HG02852 (cell line): Measurements from ENCODE around the gene SEC14L6.
"Not testable (repeated sequence)": the region's sequence is repeated elsewhere in the genome, so short reads cannot be mapped to it uniquely, and the experiment has no call there.

Experiments
- ATAC-seq: cut with Tn5 transposase; IDR thresholded peaks from one replicate; pipeline ENCODE4 v1.9.1; 2021; ENCODE audit warnings: mild to moderate bottlenecking, moderate library complexity; ENCODE audit not compliant: unreplicated experiment

The SEC14L6 gene

DNA sequence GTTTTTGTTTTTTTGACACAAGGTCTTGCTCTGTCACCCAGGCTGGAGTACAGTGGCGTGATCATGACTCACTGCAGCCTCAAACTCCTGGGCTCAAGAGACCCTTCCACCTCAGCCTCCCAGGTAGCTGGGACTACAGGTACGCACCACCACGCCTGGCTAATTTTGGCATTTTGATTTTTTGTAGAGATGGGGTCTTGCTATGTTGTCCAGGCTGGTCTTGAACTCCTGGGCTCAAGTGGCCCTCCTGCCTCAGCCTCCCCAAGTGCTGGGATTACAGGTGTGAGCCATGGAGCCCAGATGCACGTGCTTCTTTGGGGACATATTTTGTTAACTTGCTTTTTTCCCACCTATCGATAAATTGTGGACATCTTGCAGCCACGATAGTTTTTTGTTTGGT lies 20.7 kb upstream of the SEC14L6 start:
- ATAC-seq: not testable (repeated sequence)

DNA sequence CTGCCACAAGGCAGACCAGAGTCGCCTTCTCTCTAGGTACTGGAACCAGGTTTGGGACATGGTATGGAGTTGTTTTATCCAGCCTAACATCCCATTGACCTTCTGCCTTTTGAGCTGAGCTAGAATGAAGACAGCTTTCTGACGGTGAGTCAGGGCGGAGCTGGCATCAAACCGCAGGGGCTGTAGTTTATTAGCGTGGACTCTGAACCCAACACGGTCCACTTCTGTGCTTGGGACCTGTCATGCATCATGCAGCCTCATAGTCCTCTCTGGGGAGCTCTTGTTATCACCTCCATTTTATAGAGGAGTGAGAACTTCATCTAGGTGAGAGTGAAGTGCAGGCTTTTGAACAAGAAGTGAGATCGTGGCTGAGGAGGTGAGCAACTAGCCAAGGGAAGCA lies 19.6 kb upstream of the SEC14L6 start:
- no peak for ATAC-seq

DNA sequence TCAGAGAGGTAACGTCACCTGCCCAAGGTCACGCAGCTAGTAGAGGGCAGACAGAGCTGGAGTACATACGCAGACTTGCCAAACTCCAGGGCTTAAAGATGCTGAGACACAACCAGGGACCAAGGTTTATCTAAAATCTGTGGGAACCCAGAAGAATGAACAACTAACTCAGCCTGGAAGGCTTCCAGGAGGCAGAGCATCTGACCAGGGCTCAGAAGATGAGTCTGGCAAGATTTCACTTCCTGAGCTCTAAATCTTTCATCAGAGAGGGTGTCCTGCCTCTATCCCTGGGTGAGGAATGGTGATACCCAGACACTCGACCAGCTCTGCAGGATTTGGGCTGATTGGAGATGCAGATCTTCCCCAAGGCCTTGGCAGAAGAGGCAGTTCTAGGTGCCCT lies 18.8 kb upstream of the SEC14L6 start:
- ATAC-seq: no peak

DNA sequence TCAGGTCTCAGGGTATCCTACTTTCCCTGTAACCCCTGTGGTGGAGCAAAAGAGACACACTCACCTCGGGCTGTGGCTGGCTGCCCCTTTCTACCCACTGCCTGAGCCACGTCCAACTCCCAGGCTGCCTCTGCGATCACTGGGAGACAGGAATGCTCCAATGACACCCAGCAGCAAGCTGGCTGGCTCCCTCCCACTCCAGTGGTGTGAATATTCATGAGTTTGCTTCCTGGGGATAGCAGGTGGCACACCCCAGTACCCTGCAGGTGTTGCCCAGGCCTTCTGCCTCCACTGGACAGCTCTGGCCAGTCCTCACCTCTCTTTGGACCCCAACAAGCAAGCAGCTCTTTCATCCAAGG lies 18.2 kb upstream of the SEC14L6 start:
- no peak for ATAC-seq

DNA sequence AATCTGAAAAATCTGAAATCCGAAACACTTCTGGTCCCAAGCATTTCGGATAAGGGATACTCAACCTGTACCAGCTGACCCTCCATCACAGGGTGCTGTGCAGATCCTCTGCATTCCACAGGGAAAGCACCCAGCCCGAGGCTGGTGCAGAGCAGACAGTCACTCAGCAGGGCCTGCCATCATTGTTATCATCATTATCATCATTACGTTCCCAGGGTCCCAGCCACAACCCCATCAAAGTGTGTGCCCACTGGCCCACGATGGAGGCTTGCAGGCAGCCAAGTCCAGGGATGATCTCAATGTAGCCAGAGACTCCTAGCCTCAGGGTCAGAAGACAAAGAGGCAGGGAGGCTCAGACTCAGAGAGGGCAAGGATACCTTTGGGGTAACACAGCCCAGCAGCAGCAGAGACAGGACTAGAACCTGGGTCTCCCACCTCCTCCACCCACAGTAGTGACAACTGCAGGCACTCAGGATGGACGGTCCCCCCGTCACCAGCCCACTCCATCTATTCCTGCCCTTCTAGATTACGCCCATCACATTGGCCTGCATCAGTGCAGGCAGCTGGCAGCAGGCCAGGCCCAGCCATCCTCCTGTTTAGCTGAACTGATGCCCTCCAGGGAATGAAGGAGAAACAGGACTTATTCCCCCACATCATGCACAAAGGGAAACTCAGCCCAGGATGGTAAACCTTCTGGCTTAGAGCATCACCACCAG lies 17.7 kb upstream of the SEC14L6 start:
- no peak for ATAC-seq

DNA sequence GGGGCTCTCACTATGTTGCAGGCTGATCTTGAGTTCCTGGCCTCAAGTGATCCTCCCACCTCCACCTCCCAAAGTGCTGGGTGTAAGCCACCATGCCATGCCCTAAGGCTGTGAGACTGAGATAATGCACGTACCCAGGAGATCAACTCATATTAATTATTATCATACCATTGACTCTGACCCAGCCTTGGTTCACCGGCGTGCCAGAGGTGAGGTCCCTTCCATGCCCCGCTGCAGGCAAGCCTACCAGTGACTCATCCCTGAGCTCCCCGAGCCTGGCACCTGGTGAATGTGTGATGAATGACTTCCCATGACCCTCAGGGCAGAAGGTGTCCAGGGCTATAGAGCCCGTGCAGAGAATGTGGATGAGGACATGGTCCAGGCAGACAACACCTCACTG lies 15.8 kb upstream of the SEC14L6 start:
- ATAC-seq: no peak

DNA sequence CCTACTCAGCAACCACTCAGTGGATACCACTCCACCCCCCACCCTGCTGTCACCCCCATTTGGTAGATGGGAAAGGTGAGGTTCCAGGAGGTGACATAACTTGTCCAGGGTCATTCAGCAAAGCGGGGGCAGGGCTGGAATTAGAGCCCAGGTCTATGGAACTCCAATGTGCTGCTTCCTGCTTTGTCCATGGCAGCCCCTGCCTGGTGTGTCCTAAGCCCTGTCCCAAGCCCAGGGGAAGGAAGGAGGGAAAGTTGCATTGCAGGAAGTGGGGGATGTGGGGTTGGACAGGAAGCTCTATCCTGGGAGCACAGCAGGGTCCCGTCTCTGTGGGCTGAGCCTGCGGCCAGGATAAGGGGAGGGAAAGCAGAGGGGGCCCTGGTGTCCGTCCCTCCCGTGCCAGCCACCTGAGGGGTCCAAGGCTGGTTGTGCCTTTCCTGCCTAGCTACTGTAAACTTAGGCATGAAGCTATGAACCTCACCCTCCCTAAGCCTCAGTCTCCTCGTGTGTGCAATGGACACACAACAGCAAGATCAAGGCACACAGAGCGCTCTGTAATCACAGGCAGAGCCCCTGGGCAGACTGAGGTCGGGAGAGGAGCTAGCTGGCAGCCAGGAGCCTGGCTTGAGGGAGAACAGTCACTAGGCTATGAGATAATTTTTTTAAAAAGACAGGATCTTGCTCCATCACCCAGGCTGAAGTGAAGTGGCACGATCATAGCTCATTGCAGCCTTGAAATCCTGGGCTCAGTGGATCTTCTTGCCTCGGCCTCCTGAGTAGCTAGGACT lies 15.1 kb upstream of the SEC14L6 start:
- ATAC-seq: no peak

DNA sequence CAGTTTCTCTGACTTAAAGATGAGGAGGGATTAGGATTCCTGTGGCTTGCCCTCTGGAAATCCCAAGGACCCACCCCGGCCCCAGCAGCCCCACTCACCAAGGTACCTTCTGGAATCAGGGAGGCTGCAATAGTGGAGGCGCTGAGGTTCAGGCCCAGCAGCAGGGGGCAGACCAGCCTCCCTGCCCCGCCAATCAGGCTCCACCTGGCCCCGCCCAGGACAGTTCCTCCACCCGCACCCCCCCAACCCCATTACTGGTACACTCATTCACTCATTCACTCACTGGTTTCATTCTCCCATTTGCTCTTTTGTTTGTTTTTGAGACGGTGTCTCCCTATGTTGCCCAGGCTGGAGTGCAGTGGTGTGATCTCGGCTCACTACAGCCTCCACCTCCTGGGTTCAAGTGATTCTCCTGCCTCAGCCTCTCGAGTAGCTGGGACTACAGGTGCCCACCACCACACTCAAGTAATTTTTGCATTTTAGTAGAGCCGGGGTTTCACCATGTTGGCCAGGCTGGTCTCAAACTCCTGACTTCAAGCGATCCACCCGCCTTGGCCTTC lies 14.2 kb upstream of the SEC14L6 start:
- not testable (repeated sequence) for ATAC-seq

DNA sequence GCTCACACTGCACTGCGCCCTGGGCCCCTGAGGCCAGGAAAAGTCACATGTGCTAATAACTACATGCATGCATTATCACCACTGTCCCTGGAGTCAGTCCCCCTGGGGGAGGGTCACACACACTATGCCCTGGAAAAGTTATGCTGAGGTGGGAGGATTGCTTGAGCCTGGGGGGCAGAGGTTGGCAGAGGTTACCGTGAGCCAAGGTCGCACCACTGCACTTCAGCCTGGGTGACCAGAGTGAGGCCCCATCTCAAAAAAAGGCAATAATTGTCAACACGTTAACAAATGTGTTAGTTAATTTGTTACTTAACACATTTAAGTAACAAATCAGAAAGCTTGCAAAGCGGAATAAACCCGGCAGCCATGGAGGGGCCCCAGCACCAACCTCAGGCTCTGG lies 13.3 kb upstream of the SEC14L6 start:
- no peak for ATAC-seq

DNA sequence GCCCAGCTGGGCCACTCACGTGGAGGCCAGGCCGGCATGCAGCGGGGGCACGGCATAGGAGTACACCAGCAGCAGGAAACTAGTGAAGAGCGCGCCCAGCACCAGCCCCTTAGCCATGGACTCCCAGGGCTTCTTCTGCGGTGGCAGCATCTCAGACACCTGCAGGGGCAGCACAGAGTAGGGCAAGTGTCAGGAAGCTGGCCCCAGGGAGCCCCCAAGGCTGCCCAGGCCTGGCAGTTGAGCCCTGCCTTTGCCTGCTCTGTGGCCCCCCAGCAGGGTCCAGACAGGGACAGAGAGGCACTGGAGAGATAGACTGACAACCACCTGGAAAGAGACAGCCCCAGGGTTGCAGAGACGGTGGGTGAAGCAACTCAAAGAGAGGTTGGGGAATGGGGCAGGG lies 10.7 kb upstream of the SEC14L6 start:
- no peak for ATAC-seq

DNA sequence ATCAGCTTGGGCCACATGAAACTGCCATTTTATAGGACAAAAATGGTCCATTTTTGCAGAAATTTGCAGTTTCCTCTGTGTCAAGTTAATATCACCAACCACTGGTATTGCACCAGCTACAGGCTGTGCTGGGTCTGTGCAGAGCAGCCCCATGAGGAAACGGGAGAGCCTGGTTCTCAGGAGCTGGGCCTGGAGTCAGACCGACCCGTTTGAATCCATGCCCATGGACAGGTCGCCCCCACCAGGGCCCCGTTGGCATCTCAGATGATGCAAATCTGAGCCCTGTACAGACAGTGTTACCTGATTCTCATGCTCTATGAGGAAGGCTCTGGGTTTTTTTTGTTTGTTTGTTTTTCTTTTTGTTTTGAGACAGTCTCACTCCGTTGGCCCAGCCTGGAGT lies 9.8 kb upstream of the SEC14L6 start:
- no peak for ATAC-seq

DNA sequence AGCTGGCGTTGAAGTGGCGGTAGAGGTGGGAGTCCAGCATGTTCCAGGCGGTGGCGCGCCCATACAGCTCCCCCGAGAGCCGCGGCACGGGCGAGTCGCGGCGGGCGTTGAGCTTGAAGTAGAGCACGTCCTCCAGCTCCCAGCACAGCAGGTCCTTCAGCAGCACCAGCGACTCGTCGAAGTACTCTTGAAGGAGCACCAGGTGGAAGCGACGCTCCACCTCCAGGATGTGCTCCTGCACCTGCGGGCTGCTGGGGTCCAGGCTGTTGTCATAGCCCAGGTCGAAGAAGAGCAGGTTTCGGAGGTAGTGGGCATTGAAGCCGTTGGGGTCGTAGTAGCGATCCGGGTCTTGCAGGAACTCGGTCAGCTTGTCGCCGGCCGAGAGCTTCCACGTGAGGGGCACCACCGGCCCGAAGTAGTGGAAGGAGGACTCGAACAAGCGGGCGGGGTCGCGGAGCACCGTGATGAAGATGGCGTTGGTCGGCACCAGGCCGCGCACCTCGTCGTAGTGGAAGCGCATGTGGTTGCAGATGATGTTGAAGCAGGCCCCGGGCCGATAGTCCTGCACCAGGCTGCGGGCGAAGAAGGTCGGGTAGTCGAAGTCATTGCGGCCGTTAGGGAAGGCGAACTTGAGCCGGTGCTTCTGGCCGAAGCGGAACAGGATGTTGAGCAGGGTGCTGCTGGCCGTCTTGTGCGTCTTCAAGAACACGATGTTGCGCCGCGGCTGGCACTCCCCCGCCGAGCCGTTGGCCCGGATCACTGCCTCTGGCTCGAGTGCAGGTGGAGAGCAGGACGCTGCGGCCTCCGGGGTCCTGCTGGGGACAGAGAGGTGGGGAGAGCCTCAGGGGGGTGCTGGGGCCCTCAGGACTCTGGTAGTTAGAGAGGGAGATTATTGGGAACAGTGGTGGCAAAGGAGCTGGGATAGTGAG lies 9.0 kb upstream of the SEC14L6 start:
- no peak for ATAC-seq

DNA sequence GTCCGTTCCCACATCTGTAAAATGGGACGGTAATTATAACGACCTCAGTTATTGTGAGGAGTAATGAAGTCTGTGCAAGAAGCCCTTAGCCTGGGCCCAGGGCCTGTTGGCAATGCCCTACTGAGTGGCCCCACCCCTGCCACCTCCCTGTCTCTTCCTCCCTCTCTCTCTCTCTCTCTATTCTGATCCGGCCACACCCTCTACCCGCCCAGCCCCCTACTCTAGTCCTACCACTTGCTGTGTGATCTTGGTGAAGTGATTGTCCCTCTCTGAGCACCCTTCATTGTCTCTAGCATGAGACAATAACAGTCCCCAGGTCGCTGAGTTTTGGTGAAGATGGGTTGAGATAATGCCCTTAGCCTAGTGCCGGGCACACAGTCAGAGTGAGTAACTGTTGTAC lies 7.4 kb upstream of the SEC14L6 start:
- no peak for ATAC-seq

DNA sequence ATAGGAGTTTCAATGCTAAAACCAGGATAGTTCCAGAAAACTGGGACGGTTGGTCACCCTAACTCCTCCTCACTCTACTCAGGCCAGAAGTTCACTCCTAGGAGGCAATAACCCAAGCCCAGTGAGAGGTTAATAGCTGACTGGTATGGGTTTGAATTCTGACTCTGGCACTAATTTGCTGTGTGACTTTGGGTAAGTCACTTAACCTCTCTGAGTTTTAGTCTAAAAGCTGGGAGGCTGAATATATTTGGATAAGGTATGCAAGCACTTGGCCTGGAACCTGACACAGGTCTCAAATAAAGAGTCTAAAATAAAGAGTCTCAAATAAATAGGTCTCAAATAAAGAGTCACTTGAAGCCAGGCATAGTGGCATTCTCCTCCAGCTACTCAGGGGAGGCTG lies 6.2 kb upstream of the SEC14L6 start:
- ATAC-seq: no peak

DNA sequence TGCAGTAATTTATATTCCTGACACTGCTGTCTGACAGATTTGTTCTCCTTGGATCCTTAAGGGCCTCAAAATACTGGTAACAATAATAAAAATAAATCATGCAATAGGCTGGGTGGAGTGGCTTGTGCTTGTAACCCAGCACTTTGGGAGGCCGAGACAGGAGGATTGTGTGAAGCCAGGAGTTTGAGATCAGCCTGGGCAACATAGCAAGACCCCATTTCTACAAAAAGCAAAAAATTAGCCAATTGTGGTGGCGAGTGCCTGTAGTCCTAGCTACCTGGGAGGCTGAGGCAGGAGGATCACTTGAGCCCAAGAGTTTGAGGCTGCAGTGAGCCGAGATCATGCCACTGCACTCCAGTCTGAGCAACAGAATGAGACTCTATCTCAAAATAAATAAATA lies 5.3 kb upstream of the SEC14L6 start:
- ATAC-seq: not testable (repeated sequence)

DNA sequence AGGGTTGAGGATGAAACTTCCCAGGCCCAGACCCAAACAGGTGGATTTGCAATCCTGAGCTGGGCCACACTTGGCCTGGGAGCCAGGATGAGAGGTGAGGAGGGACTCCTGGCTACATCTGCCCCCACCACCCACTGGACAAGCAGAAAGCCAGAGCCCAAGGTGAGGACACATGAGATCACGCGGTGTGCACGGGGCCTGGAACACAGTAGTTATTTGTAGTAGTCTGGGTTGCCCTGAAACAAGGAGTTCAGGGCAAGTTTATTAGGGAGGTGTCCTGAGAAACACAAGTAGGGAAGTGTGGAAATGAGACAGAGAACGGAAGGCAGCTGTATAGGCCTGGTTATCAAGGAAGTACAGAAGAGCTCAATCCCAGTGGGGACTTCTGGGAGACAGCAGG lies 647 bp upstream of the SEC14L6 start:
- no peak for ATAC-seq

DNA sequence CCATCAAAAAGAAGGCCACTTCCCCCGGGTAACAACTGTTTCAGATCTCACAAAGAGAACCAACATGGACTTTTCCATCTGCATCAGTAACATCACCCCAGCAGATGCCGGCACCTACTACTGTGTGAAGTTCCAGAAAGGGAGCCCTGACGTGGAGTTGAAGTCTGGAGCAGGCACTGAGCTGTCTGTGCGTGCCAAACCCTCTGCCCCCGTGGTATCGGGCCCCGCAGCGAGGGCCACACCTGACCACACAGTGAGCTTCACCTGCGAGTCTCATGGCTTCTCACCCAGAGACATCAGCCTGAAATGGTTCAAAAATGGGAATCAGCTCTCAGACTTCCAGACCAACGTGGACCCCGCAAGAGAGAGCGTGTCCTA lies 3.7 kb downstream of the SEC14L6 start:
- ATAC-seq: no peak

DNA sequence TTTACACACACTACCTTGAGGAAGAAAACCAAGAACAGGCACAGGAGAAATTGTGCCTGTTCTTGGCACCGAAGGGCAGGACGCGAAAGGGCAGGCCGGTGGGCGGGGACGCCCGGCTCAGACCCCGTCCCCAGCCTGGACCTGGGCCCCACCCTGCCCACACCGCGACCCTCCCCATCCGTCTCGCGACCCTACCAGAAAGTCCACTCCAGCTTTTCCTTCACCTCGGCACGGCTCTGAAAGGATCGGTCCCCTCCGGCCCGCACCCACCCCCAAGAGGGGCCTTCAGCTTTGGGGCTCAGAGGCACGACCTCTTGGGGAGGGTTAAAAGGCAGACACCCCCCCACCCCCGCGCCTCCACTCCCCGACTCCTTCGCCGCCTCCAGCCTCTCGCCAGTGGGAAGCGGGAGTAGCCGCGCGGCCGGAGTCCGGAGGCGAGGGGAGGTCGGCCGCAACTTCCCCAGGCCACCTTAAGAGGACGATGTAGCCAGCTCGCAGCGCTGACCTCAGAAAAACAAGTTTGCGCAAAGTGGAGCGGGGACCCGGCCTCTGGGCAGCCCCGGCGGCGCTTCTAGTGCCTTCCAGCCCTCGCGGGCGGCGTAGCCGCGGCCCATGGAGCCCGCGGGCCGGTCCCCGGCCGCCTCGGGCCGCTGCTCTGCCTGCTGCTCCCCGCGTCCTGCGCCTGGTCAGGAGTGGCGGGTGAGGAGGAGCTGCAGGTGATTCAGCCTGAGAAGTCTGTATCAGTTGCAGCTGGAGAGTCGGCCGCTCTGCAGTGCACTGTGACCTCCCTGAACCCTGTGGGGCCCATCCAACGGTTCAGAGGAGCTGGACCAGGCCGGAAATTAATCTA lies 4.4 kb downstream of the SEC14L6 start:
- ATAC-seq: no peak

DNA sequence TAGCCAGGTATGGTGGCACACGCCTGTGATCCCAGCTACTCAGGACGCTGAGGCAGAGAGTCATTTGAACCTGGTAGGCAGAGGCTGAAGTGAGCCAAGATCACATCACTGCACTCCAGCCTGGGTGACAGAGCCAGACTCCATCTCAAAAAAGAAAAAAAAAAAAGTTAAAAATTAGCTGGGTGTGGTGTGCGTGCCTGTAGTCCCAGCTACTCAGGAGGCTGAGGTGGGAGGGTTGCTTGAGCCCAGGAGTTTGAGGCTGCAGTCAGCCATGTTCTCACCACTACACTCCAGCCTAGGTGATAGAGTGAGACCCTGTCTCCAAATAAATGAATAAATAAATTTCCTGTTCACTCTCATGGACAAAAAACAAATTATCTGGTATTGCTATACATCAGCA lies 5.0 kb downstream of the SEC14L6 start:
- ATAC-seq: not testable (repeated sequence)

DNA sequence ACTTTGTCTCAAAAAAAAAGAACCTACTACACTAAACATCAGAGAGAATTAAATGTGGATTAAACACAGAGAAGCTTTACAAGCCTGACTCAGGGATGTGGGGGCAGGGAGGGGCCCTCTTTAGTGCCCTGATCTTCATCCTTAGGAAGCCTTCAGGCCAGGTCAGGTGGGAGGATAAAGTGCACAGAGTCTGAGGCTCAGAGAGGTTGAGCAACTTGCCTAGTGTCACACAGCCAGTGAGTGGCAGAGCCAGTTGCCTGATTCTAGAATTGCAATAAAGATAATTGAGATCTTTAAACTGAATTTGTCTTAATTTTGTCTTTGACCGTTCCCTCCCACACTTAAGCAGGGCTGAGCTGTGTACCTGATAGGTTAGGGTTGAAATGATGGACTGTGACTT lies 7.2 kb downstream of the SEC14L6 start:
- ATAC-seq: no peak
